Transverse colon (tissue), 4 donors: ENCODE data around the gene ZNF273.

Experiments used
- CTCF ChIP-seq, 5 experiments: fragments of 200-600 bp in 3 of 5; fragments of 450-650 bp in 2 of 5; sonication (generic) in 3 of 5; IDR thresholded peaks; 1 replicate in 2 of 5; 2 replicates in 3 of 5; pipeline ENCODE4 v1.5.1; 2016 to 2017; ENCODE audit warnings: antibody characterized with exemption in 5 of 5, inconsistent platforms in 3 of 5, mild to moderate bottlenecking in 2 of 5, moderate library complexity in 1 of 5
- EP300 ChIP-seq: sonication (generic); formaldehyde crosslinking; IDR thresholded peaks from one replicate; pipeline ENCODE4 v1.6.1; 2017; ENCODE audit warnings: antibody characterized with exemption, low read depth
- POLR2A ChIP-seq: fragments of 450-650 bp; IDR thresholded peaks from one replicate; pipeline ENCODE4 v1.6.1; 2016; ENCODE audit warnings: antibody characterized with exemption, mild to moderate bottlenecking, moderate library complexity
- POLR2AphosphoS5 ChIP-seq, 3 donors: sonication (generic); formaldehyde crosslinking; IDR thresholded peaks; one replicate each; pipeline ENCODE4 v1.6.1; 2016; ENCODE audit warnings: antibody characterized with exemption in 3 of 3

GRCh38 chr7:64880322-64881297, 22.5 kb upstream of the ZNF273 start:
- TF ChIP-seq CTCF (IDR thresholded peaks at IDR 0.05) (no peak), POLR2AphosphoS5 (IDR thresholded peaks at IDR 0.05) (no peak), POLR2A (no peak), EP300 (no peak)
